RWPE2 (cell line): ENCODE results near the gene CTTN.
A peak's percentile ranks its signal among the peaks of the same experiment; 100 is the strongest.

Source experiments
- ATAC-seq: fragments of 200-7000 bp; cut with Tn5 transposase; 3 replicates; pipeline ENCODE4 v1.9.1; 2021; ENCODE audit warnings: low read depth
- DNase-seq: peaks from one replicate; pipeline ENCODE4 v3.0.0-alpha.2; 2020; ENCODE audit warnings: low spot score
- H3K27ac ChIP-seq: fragments of 450-650 bp; 2 replicates; pipeline ENCODE4 v1.5.1; 2017; ENCODE audit warnings: mild to moderate bottlenecking; ENCODE audit not compliant: poor library complexity, severe bottlenecking
- H3K27me3 ChIP-seq: fragments of 250-450 bp; sonication (Bioruptor Pico); 2 replicates; pipeline ENCODE4 v1.5.1; 2021; ENCODE audit warnings: mild to moderate bottlenecking, moderate library complexity; ENCODE audit not compliant: insufficient read depth, poor library complexity, severe bottlenecking
- H3K36me3 ChIP-seq: fragments of 250-450 bp; sonication (Bioruptor Pico); 2 replicates; pipeline ENCODE4 v1.5.1; 2020; ENCODE audit warnings: low read depth, mild to moderate bottlenecking, moderate library complexity
- H3K4me1 ChIP-seq: fragments of 250-450 bp; sonication (Bioruptor Pico); 2 replicates; pipeline ENCODE4 v1.5.1; 2021; ENCODE audit warnings: mild to moderate bottlenecking, moderate library complexity; ENCODE audit not compliant: insufficient read depth, poor library complexity, severe bottlenecking
- H3K4me3 ChIP-seq: fragments of 250-450 bp; sonication (Bioruptor Pico); 2 replicates; pipeline ENCODE4 v1.5.1; 2021; ENCODE audit warnings: mild to moderate bottlenecking, moderate library complexity; ENCODE audit not compliant: severe bottlenecking
- H3K9me3 ChIP-seq: fragments of 250-450 bp; sonication (Bioruptor Pico); 2 replicates; pipeline ENCODE4 v1.5.1; 2021; ENCODE audit warnings: mild to moderate bottlenecking, moderate library complexity; ENCODE audit not compliant: severe bottlenecking
- CTCF ChIP-seq: fragments of 450-650 bp; IDR thresholded peaks from one replicate; pipeline ENCODE4 v1.5.1; 2017; ENCODE audit warnings: mild to moderate bottlenecking, moderate library complexity; ENCODE audit not compliant: poor library complexity, severe bottlenecking

Gene CTTN

GRCh38 chr11:70471254-70471653 is 72.9 kb downstream of the CTTN start:
- H3K4me3 ChIP-seq, result no peak overlapping the region
- TF ChIP-seq CTCF, result peak; percentile 42
- no peaks in the 10 kb centered on the region for H3K27me3 ChIP-seq
- DNase-seq (no peak), ATAC-seq (0 out of 3 replicates have a peak, but pooled peaks have one; percentile 43)
- H3K9me3 ChIP-seq, result no peaks in the 10 kb centered on the region
- H3K27ac ChIP-seq, result no peak overlapping the region
- no peaks in the 10 kb centered on the region for H3K36me3 ChIP-seq
- H3K4me1 ChIP-seq, result no peaks in the 10 kb centered on the region

GRCh38 chr11:70472240-70472639 is 73.9 kb downstream of the CTTN start:
- Histone ChIP-seq H3K36me3 (no peaks in the 10 kb centered on the region), H3K27ac (no peak overlapping the region), H3K4me3 (no peak overlapping the region), H3K27me3 (no peaks in the 10 kb centered on the region), H3K9me3 (no peaks in the 10 kb centered on the region), H3K4me1 (no peaks in the 10 kb centered on the region)
- no peak for TF ChIP-seq CTCF
- no peak for DNase-seq
- no peak for ATAC-seq

DNA sequence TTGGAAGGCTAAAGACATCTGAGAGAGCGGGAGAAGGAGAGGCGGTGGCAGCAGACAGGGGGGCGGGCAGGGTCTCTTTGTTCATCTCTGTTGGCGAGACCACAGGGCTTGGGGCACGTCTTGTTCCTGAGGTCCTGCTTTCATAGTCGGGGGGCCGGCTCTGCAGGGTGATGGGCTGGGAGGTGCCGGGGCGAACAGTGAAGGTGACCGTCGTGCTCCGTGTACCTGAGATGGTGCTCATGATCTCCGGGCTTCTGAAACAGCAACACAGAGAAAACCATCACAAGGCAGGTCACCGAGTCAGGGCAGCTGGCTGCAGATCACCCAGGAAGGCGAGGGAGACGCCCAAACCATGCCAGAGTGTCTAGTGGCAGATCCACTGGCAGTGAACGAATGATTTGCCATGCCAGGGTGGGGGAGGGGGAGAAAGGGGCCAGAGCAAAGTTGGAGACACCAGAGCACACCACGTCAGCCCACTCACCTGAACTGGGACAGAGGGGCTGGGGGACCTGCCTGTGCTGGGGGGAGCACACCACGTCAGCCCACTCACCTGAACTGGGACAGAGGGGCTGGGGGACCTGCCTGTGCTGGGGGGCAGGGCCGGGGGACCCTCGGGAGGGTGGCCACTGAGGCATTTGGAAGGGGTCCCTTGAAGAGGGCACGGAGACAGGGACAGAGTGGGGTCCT is 75.0 kb downstream of the CTTN start:
- no peak for ATAC-seq
- Histone ChIP-seq H3K27me3 (no peaks in the 10 kb centered on the region), H3K9me3 (no peaks in the 10 kb centered on the region), H3K36me3 (no peaks in the 10 kb centered on the region), H3K4me1 (no peaks in the 10 kb centered on the region), H3K27ac (no peak overlapping the region), H3K4me3 (no peak overlapping the region)
- DNase-seq, result no peak
- no peak for TF ChIP-seq CTCF

DNA sequence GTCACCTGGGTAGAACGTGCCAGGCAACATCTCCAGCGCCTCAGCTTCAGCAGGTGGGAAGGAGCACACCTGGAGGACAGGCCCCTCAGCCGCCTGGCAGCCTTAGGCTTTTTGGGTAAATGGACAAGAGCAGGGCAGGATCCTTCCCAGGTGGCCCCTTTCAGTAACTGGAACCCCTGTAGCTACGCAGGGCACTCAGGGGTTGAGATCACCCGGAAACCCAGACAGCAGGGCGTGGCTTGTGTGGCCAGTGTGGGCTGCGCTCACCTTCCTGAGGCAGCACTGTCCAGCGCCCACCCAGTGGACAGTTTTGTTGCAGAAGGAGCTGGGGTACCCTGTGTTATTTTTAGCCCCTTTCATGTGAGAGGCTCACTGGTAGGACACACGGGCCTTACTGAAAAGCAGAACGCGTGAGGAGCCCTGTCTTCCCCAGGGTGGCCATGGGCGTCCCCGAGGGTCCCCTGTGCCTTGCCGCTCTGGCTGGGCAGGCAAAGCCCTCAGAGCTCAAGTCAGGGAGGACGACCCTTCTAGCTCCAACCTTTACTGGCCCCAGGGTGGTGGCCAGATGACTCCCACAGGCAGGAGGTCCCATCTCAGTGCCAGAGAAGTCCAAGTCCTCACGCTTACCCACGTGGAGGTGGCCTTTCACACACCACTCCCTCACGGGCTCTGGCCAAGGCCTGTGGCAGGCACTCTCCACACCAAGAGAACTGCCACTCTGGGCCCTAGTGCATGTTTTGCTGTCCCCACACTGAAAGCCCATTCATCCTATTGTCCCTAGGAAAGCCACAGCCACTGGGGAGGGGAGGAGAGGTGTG is 75.8 kb downstream of the CTTN start:
- DNase-seq (no peak), ATAC-seq (no peak)
- TF ChIP-seq CTCF, result no peak
- H3K36me3 ChIP-seq, result no peaks in the 10 kb centered on the region
- H3K4me3 ChIP-seq, result no peak overlapping the region
- no peak overlapping the region for H3K27ac ChIP-seq
- no peaks in the 10 kb centered on the region for H3K27me3 ChIP-seq
- H3K4me1 ChIP-seq, result no peaks in the 10 kb centered on the region
- H3K9me3 ChIP-seq, result no peaks in the 10 kb centered on the region

- Histone ChIP-seq H3K27ac (no peak overlapping the region), H3K9me3 (no peaks in the 10 kb centered on the region), H3K36me3 (no peaks in the 10 kb centered on the region), H3K27me3 (no peaks in the 10 kb centered on the region), H3K4me3 (no peak overlapping the region), H3K4me1 (no peaks in the 10 kb centered on the region)
- DNase-seq, result no peak
- TF ChIP-seq CTCF, result no peak
- no peak for ATAC-seq
Measured at GRCh38 chr11:70474710-70475109, 76.4 kb downstream of the CTTN start.
